ENCODE measurements around the gene TTC9C. TPM values are rescaled to one million over a fixed set of nuclear protein-coding genes. Genes with fewer than 3 reads are reported as not detected.

TTC9C gene
- total RNA-seq, 1 donor from 2014 or later, result 78.4 TPM

DNA sequence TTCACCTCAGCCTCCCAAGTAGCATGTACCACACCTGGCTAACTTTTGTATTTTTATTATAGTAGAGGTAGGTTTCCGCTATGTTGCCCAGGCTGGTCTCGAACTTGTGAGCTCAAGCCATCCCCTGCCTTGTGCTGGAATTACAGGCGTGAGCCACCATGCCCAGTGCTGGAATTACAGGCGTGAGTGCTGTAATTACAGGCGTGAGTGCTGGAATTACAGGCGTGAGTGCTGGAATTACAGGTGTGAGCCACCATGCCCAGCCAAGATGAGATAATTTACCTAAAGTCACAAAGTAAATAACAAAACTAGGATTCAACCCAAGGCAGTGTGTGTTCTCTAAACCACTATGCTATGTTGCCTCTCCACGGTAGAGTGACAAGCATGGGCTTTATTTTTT is 45.8 kb upstream of the TTC9C start:
- Histone ChIP-seq H3K4me3 (no peak overlapping the region), H3F3A (ENCODE audit: low read depth) (peaks cover 25% of the 10 kb centered on the region), H3K4me1 (peaks cover 7% of the 10 kb centered on the region), H3K9me3 (ENCODE audit: low read depth) (no peaks in the 10 kb centered on the region), H3K79me2 (ENCODE audit: low read depth) (peaks cover 17% of the 10 kb centered on the region), H4K20me1 (ENCODE audit: low read depth) (peaks cover 8% of the 10 kb centered on the region), H3K27ac (no peak overlapping the region), H3K4me2 (no peak overlapping the region), H3K9ac (no peak overlapping the region), H3K36me3 (no peaks in the 10 kb centered on the region), H2AFZ (replicated peaks) (no peak overlapping the region), H3K27me3 (no peaks in the 10 kb centered on the region)
- H3K9me3 Mint-ChIP-seq, result no peaks in the 10 kb centered on the region
- peaks cover 6% of the 10 kb centered on the region for H3K36me3 Mint-ChIP-seq
- TF ChIP-seq EZH2phosphoT487 (IDR thresholded peaks at IDR 0.05) (no peak), EZH2 (IDR thresholded peaks at IDR 0.05) (no peak)
- TF ChIP-seq, protein P1, sequence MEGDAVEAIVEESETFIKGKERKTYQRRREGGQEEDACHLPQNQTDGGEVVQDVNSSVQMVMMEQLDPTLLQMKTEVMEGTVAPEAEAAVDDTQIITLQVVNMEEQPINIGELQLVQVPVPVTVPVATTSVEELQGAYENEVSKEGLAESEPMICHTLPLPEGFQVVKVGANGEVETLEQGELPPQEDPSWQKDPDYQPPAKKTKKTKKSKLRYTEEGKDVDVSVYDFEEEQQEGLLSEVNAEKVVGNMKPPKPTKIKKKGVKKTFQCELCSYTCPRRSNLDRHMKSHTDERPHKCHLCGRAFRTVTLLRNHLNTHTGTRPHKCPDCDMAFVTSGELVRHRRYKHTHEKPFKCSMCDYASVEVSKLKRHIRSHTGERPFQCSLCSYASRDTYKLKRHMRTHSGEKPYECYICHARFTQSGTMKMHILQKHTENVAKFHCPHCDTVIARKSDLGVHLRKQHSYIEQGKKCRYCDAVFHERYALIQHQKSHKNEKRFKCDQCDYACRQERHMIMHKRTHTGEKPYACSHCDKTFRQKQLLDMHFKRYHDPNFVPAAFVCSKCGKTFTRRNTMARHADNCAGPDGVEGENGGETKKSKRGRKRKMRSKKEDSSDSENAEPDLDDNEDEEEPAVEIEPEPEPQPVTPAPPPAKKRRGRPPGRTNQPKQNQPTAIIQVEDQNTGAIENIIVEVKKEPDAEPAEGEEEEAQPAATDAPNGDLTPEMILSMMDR (IDR thresholded peaks at IDR 0.05), result no peak
- no peak overlapping the region for H3K27ac Mint-ChIP-seq
- H3K27me3 Mint-ChIP-seq (ENCODE audit: insufficient read depth, low read depth), result peaks cover 2% of the 10 kb centered on the region
- H3K4me1 Mint-ChIP-seq, result peaks cover 20% of the 10 kb centered on the region
- DNase-seq (ENCODE audit: low spot score), result no peak
- H3K4me3 Mint-ChIP-seq, result no peak overlapping the region

GRCh38 chr11:62687508-62688396 is 40.5 kb upstream of the TTC9C start:
- Histone ChIP-seq H3K36me3 (no peaks in the 10 kb centered on the region), H3K4me2 (no peak overlapping the region), H4K20me1 (ENCODE audit: low read depth) (no peaks in the 10 kb centered on the region), H3K27ac (no peak overlapping the region), H3K4me3 (no peak overlapping the region), H3F3A (ENCODE audit: low read depth) (peaks cover 7% of the 10 kb centered on the region), H2AFZ (replicated peaks) (no peak overlapping the region), H3K27me3 (no peaks in the 10 kb centered on the region), H3K9ac (no peak overlapping the region), H3K4me1 (no peaks in the 10 kb centered on the region), H3K79me2 (ENCODE audit: low read depth) (no peaks in the 10 kb centered on the region), H3K9me3 (ENCODE audit: low read depth) (no peaks in the 10 kb centered on the region)
- H3K4me3 Mint-ChIP-seq, result no peak overlapping the region
- no peak for DNase-seq (ENCODE audit: low spot score)
- TF ChIP-seq, protein P1 (IDR thresholded peaks at IDR 0.05), result no peak
- TF ChIP-seq EZH2 (IDR thresholded peaks at IDR 0.05) (no peak), EZH2phosphoT487 (IDR thresholded peaks at IDR 0.05) (no peak)
- no peaks in the 10 kb centered on the region for H3K9me3 Mint-ChIP-seq
- H3K4me1 Mint-ChIP-seq, result peaks cover 6% of the 10 kb centered on the region
- no peak overlapping the region for H3K27ac Mint-ChIP-seq
- peaks cover 2% of the 10 kb centered on the region for H3K27me3 Mint-ChIP-seq (ENCODE audit: insufficient read depth, low read depth)
- peaks cover 6% of the 10 kb centered on the region for H3K36me3 Mint-ChIP-seq

GRCh38 chr11:62688491-62688890 is 39.8 kb upstream of the TTC9C start:
- no peak overlapping the region for H3K27ac Mint-ChIP-seq
- peaks cover 2% of the 10 kb centered on the region for H3K27me3 Mint-ChIP-seq (ENCODE audit: insufficient read depth, low read depth)
- H2AFZ ChIP-seq (replicated peaks), result no peak overlapping the region
- H4K20me1 ChIP-seq (ENCODE audit: low read depth), result no peaks in the 10 kb centered on the region
- no peaks in the 10 kb centered on the region for H3K9me3 ChIP-seq (ENCODE audit: low read depth)
- TF ChIP-seq, protein P1 (IDR thresholded peaks at IDR 0.05), result no peak
- TF ChIP-seq EZH2phosphoT487 (IDR thresholded peaks at IDR 0.05) (no peak), EZH2 (IDR thresholded peaks at IDR 0.05) (no peak)
- H3K79me2 ChIP-seq (ENCODE audit: low read depth), result no peaks in the 10 kb centered on the region
- H3K4me2 ChIP-seq, result no peak overlapping the region
- H3K4me3 Mint-ChIP-seq, result no peak overlapping the region
- no peaks in the 10 kb centered on the region for H3K9me3 Mint-ChIP-seq
- no peak overlapping the region for H3K9ac ChIP-seq
- no peaks in the 10 kb centered on the region for H3K36me3 ChIP-seq
- H3K36me3 Mint-ChIP-seq, result peaks cover 8% of the 10 kb centered on the region
- no peaks in the 10 kb centered on the region for H3K27me3 ChIP-seq
- H3F3A ChIP-seq (ENCODE audit: low read depth), result peaks cover 7% of the 10 kb centered on the region
- no peak overlapping the region for H3K27ac ChIP-seq
- no peak overlapping the region for H3K4me3 ChIP-seq
- peaks cover 6% of the 10 kb centered on the region for H3K4me1 Mint-ChIP-seq
- no peaks in the 10 kb centered on the region for H3K4me1 ChIP-seq
- no peak for DNase-seq (ENCODE audit: low spot score)

All from neural progenitor cell (in vitro differentiated cells).